NB4 (cell line): ENCODE results near the gene LDB3.
A peak's percentile ranks its signal among the peaks of the same experiment; 100 is the strongest.

Source experiments
- DNase-seq: peaks from one replicate; pipeline ENCODE4 v3.0.0; 2010; ENCODE audit warnings: low read depth
- H3K4me3 ChIP-seq: one replicate; pipeline ENCODE4 v1.5.1; 2011; ENCODE audit warnings: mild to moderate bottlenecking, low read depth, low read length, moderate library complexity
- MYC ChIP-seq: IDR thresholded peaks from 2 replicates; pipeline ENCODE4 v1.6.1; 2011; ENCODE audit warnings: low read depth, low read length
- POLR2A ChIP-seq: IDR thresholded peaks from 2 replicates; pipeline ENCODE4 v1.6.1; 2011; ENCODE audit warnings: mild to moderate bottlenecking; ENCODE audit not compliant: insufficient read length; ENCODE audit errors: extremely low read depth
- TF ChIP-seq, protein P1 (sequence below): IDR thresholded peaks from one replicate; pipeline ENCODE4 v1.5.1; 2012; ENCODE audit warnings: low read depth, low read length
- TF ChIP-seq, protein P2 (sequence below): IDR thresholded peaks from 2 replicates; pipeline ENCODE4 v1.6.1; 2011; ENCODE audit warnings: low read depth, low read length

LDB3 gene

DNA sequence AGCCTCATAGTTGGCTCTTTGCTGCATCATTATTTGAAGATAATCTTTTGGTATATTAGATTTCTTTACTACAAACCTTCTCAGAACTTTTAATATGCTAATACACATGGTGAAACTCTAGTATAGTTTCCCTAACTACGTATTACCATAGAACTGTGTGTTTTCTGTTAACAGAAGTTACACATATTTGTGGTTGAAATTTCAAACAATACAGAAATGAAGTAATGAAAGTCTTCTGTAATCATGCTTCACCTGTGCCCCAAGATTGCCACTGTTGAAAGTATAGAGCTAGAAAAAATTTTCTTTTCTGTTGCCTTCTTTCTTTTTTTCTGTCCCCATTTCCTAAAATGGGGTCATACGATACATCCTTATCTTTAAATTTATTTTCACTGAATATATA is 97.2 kb downstream of the LDB3 start:
- no peak for DNase-seq
- TF ChIP-seq, protein P1, sequence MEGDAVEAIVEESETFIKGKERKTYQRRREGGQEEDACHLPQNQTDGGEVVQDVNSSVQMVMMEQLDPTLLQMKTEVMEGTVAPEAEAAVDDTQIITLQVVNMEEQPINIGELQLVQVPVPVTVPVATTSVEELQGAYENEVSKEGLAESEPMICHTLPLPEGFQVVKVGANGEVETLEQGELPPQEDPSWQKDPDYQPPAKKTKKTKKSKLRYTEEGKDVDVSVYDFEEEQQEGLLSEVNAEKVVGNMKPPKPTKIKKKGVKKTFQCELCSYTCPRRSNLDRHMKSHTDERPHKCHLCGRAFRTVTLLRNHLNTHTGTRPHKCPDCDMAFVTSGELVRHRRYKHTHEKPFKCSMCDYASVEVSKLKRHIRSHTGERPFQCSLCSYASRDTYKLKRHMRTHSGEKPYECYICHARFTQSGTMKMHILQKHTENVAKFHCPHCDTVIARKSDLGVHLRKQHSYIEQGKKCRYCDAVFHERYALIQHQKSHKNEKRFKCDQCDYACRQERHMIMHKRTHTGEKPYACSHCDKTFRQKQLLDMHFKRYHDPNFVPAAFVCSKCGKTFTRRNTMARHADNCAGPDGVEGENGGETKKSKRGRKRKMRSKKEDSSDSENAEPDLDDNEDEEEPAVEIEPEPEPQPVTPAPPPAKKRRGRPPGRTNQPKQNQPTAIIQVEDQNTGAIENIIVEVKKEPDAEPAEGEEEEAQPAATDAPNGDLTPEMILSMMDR = no peak
- TF ChIP-seq POLR2A (no peak), MYC (no peak)
- TF ChIP-seq, protein P2, sequence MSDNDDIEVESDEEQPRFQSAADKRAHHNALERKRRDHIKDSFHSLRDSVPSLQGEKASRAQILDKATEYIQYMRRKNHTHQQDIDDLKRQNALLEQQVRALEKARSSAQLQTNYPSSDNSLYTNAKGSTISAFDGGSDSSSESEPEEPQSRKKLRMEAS = no peak
- H3K4me3 ChIP-seq = no peak overlapping the region

DNA sequence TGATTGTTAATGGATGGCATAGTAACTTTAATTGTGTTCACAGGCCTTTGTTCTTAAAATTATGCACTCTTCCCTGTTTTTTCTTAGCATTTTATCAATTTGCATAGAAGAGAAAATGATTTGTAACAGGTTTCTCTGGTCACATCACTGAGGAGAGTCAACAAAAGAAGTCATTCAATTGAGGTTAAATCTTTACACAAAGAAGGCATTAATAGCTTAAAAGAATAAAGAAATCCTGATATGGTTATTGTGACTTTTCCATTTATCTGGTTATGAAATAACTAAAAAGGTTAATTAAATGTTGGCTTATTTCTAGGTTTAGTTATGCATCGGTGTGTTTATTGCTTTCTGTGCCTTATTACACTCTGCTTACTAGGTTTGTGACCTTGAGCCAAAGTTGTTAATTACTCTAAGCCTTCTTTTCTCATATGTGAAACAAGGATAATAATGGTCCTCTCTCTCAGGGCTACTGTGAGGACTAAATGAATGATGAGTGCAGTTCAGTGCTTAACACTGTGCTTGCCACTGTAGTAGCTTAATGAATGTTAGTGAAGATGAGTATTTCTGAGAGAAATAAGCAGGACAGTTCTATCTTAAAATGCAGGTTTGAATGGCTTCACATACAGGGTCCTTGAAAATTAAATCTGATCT is 100.2 kb downstream of the LDB3 start:
- no peak for DNase-seq
- TF ChIP-seq MYC (no peak), POLR2A (no peak)
- TF ChIP-seq, protein P1 = no peak
- TF ChIP-seq, protein P2 = no peak
- no peak overlapping the region for H3K4me3 ChIP-seq

DNA sequence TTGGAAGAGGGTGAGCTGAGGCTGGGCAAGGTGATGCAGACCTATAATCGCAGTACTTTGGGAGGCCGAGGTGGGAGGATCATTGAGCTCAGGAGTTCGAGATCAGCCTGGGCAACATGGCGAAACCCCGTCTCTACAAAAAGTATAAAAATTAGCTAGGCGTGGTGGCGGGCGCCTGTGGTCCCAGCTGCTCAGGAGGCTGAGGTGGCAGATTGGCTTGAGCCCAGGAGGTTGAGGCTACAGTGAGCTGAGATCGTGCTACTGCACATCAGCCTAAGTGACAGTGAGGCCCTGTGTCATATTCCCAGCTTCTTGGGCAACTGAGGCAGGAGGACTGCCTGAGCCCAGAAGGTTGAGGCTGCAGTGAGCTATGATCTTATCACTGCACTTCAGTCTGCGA is 101.7 kb downstream of the LDB3 start:
- no peak overlapping the region for H3K4me3 ChIP-seq
- TF ChIP-seq, protein P2 = no peak
- TF ChIP-seq, protein P1 = no peak
- TF ChIP-seq MYC = no peak
- no peak for TF ChIP-seq POLR2A
- DNase-seq = no peak

DNA sequence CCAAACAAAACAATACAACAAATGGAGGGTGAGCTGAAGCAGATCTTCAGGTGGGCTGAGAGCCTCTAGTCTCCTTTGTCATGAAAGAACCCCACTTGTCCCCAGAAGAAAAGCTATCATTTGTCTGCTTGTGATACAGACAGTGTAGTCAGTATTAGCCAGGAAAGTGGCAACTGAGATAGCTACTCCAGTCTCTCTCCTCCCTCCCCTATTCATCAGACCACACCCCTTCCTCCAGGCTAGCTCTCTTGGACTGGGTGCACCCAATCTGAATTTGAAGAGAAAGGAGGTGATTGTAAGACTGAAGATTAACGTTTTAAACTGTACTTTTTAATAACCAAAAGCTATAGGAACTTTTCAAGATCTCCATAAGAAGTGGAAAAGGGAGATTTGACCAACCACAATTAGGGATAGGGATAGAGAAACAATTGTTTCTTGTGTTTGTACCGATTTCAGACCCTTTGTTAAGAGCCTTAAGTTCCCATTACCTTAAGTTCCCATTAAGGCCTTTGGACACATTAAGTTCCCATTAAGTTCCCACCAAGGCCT is 102.2 kb downstream of the LDB3 start:
- peak; percentile 21 for DNase-seq
- TF ChIP-seq, protein P1 = no peak
- TF ChIP-seq MYC = no peak
- no peak for TF ChIP-seq POLR2A
- TF ChIP-seq, protein P2 = no peak
- no peak overlapping the region for H3K4me3 ChIP-seq

DNA sequence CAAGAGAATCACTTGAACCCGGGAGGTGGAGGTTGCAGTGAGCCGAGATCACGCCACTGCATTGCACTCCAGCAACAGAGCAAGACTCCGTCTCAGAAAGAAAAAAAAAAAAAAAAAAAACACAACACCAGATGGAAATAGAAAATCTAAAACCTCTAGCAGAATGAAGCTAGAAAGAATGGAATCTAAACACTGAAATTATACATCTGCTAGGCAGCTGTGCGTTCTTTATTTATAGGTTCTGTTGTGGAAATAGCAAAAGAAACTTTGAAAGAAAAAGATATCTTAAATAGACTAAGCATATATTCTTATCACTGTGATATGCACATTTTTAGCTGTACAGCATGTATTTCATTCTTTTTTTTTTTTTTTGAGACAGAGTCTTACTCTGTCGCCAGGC is 105.2 kb downstream of the LDB3 start:
- no peak overlapping the region for H3K4me3 ChIP-seq
- no peak for DNase-seq
- TF ChIP-seq POLR2A = no peak
- TF ChIP-seq MYC = no peak
- TF ChIP-seq, protein P1 = no peak
- TF ChIP-seq, protein P2 = no peak
